GM21576 (cell line): ENCODE data around the gene RNF25.

Experiments
- ATAC-seq: cut with Tn5 transposase; IDR thresholded peaks from one replicate; pipeline ENCODE4 v1.9.1; 2021; ENCODE audit warnings: mild to moderate bottlenecking, moderate library complexity; ENCODE audit not compliant: unreplicated experiment

Gene RNF25, protein sequence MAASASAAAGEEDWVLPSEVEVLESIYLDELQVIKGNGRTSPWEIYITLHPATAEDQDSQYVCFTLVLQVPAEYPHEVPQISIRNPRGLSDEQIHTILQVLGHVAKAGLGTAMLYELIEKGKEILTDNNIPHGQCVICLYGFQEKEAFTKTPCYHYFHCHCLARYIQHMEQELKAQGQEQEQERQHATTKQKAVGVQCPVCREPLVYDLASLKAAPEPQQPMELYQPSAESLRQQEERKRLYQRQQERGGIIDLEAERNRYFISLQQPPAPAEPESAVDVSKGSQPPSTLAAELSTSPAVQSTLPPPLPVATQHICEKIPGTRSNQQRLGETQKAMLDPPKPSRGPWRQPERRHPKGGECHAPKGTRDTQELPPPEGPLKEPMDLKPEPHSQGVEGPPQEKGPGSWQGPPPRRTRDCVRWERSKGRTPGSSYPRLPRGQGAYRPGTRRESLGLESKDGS

GRCh38 chr2:218671654-218672566, at the start of gene RNF25, which contains the start of gene STK36:
RNF25 (minus strand) TSS chr2:218672002; CDS start chr2:218671970, 32 bp downstream.
STK36 (plus strand) TSS chr2:218672086; CDS start chr2:218672830, 744 bp downstream.
- peak; percentile 96 for ATAC-seq

GRCh38 chr2:218721488-218721887, 49.7 kb upstream of the RNF25 start:
- ATAC-seq = no peak

GRCh38 chr2:218720048-218721041, 48.5 kb upstream of the RNF25 start:
- no peak for ATAC-seq

- ATAC-seq = no peak
Observed at GRCh38 chr2:218719457-218719856, 47.7 kb upstream of the RNF25 start.

DNA sequence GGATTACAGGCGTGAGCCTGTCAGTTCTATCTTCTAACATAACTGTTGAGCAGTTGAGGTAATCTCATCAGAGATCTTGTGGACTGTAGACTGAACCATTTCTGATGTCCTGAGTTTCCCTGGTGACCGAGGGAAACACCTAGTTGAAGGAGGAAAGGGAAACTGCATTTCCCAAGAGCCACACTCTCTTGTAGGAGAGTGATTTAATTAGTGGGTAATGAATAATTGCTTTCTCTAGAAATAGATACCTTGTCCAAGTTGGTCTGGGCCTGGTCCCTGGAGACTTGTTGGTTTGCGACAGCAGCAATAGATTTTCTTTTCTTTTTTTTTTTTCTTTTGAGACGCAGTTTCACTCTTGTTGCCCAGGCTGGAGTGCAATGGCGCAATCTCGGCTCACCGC, 46.3 kb upstream of the RNF25 start:
- ATAC-seq = no peak

DNA sequence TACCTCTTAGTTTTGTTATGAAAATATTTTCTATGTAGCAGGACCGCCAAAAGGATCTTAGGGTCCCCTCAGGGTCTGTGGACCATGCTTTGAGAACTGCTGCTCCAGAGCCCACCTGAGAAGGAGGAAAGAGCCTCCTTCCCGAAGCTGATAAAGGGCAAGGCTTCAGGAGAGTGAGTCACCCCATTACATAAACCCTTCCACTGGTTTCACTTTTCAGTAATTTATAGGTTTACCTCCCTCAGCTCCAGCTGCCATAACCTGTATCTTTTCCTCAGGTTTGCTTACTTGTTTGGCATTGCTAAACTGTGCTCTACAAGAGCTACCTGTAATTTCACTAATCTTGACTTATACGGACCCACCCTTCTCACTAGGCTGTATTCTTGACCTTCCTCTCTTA, 45.5 kb upstream of the RNF25 start:
- ATAC-seq = no peak

DNA sequence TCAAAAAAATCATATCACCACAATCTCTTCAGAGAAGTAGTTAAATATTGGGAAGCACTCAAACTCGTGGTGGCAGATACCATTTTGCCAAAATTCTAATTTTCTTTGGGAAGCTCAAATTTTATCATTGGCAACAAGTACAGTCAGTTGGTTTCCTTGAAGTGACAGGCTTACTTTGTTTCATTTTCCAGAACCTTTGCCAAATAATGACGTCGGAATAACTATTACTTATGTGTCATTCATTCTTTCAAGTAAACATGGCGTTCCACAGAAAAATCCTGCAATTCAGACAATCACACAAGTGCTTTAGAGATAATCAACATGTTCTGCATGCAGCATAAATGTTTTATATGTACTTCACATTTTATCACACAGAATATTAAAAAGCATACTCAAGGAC, 44.3 kb upstream of the RNF25 start:
- ATAC-seq = no peak

DNA sequence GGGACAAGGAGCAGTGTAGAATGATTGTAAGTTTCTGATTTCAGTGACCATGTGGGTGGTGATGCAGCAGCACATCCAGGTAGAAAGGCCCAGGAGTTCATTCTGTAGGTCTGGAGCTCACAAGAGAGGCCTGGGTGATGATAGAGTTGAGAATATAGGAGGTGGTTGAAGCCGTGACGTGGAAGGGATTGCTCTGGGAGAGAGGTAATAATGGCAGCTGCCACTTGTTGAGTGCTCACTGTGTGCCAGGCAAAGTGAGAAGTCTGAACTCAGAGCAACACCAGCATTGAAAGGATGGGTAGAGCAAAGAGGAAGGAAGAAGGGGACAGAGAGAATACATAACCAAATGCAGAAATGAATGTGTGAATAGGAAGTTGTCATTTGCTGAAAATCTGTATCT, 42.1 kb upstream of the RNF25 start:
- ATAC-seq = no peak

DNA sequence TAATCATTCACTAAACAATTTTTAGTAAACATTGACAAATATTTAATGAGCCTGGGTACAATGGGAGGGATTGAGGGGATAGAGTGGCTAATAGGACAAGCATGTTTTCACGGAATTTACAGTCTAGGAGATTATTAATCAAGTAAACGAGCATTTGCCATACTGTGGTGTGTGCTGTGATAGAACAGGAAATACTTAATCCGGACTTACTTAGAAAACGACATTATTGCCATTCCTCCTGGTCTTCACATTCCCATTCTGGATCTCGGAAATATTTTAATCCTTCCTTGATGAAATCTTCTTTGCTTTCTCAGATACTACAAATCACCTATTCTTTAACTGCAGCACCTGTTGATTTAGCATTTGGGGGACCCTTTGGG, 39.7 kb upstream of the RNF25 start:
- no peak for ATAC-seq

DNA sequence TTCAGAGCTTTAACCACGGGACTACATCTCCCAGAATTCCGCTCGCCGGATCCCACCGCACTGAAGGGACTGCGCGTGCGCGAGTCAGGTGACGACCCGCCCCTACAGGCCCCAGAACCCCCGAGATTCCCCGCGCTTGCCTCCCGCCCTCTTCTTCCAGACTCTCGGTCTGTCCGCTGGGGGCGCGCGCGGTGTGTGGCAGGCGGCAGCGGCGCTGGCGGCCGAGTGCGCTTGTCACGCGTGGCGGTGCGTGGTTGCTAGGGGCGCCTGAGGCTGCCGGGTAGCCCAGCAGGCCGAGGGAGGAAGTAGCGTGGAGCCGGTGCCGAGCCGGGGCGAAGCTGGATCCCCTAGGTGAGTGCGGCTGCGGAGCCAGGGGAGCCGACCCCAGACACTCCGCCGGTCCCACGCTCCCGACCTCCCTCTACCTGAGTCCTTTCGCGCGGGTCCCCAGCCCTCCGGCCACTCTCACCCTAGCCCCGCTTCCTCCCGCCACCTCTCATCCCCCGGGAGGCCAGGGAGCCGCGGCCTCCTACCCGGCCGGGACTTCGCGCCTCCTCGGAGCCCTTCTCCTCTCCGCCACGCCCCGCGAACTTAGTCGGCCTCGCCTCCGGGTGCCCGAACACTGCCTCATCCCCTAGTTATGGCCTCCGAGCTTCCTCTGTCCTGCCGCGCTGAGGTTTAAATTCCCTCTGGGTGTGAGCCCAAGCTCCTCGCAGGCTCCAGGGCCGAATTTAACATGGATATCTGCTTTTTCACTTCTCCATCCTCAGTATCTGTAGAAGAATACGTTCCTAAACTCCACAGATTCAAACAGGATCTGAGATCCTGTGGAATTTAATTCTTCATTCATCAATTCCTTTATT, 39.1 kb upstream of the RNF25 start, which contains the start of gene TTLL4:
TTLL4 (plus strand) TSS at position 149 of the 863 bp plus-strand sequence. CDS start 26,842 bp downstream, outside the sequence.
- peak; percentile 87 for ATAC-seq

GRCh38 chr2:218710334-218710686, 38.5 kb upstream of the RNF25 start:
- no peak for ATAC-seq

DNA sequence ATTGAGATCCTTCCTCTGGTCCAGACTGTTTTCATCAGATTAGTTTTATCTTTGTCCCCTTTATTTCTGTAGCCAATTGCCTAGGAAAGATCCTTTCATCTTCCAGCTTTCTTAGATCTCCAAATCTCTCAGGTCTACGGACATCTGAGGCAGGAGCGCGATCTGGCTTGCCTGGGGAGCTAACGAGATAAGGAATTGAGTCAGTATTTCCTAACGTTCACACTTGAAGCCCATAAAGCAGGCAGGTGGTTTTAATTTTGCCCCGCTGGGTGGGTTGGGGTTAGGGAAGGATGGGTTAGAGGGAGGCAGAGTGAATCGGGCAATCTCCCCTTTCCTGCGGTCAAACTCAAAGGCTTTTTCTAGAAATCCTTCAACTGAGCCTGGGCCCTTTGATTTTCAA, 38.1 kb upstream of the RNF25 start:
- no peak for ATAC-seq

DNA sequence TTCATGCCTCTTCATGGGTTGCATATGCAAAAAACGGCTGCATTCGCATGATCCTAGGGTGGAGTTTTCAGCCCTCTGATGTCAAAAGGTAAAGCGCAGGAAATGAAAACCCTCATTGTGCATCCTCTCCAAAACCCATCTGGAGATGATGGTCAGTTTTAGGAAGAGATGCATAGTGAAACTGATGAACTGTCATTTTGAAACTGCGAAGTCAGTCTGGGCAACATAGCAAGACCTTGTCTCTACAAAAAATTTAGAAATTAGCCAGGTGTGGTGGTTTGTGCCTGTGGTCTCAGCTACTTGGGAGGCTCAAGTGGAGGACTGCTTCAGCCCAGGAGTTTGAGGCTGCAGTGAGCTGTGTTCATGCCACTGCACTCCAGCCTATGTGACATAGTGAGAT, 36.3 kb upstream of the RNF25 start:
- no peak for ATAC-seq

DNA sequence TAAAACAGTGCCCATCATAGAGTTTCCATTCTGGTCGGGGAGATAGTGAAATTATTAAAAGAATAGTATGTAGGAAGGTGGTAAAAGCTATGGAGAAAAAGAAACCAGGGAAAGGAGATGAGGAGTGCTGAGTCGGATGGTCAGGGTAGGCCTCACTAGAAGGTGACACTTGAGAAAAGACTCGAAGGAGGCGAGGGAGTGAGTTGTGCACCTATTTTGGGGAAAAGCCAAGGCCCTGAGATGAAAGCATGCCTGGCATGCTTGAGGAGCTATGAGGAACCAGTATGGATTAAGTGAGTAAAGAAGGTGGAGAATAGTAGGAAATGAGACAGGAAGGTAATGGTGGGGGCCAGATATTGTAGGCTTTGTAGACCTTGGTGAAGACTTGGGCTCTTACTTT, 31.5 kb upstream of the RNF25 start:
- no peak for ATAC-seq

DNA sequence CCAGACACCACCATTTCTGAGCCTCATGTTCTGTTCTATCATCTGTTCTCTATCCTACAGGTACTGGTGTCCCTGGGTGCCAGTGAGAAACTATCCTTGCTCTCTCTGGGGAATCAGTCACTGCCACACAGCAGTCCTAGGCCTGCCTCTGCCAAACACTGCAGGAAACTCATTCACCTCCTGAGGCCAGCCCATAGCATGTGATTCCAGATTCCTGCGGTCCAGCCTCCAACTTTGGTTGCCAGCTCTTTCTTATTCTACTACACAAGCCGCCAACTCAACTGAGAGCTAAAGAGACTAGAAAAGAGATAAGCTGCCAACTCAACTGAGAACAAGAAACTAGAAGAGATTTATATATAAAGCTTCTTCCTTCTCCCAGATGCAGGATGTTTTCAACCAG, 30.0 kb upstream of the RNF25 start:
- ATAC-seq = no peak

- no peak for ATAC-seq
Observed at GRCh38 chr2:218698885-218699284, 27.1 kb upstream of the RNF25 start.

GRCh38 chr2:218694405-218695145, 22.8 kb upstream of the RNF25 start:
- ATAC-seq = no peak

DNA sequence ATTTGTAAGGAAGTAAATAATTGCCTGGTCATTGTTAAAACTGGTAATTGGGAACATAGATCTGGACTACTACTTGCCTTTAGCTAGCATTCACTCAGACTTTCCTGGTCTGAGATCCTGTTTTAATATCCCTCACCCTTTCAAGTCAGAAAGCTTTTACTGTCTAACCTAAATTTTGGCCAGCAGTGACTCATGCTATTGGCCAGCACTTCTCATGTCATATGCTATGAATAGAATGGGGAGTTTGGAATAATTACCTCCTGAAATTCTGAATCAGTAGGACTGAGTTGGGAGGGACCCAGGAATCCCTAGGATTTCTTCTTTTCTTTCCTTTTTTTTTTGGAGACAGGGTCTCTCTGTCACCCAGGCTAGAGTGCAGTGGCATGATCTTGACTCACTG, 19.4 kb upstream of the RNF25 start:
- ATAC-seq = no peak
